CD4-positive, alpha-beta memory T cell (primary cell): ENCODE data around the gene RGS9. TPM values are rescaled to one million over a fixed set of nuclear protein-coding genes. Genes with fewer than 3 reads are reported as not detected.
"Not testable (repeated sequence)": the region's sequence is repeated elsewhere in the genome, so short reads cannot be mapped to it uniquely, and the experiment has no call there.

Experiments used
- CTCF ChIA-PET: fragments of 350-600 bp; sonication (Branson Sonifier 250); formaldehyde crosslinking; loops from one replicate; lab custom pipeline; 2021; ENCODE audit warnings: inconsistent platforms; ENCODE audit not compliant: partially characterized antibody; lab: Charles Lee
- POLR2A ChIA-PET: fragments of 350-600 bp; sonication (Branson Sonifier 250); formaldehyde crosslinking; loops from one replicate; lab custom pipeline; 2021; ENCODE audit not compliant: partially characterized antibody; lab: Charles Lee
- DNase-seq, 5 donors: peaks; one replicate each; pipeline versions ENCODE4 v3.0.0 to v3.0.0-alpha.2; 2020 to 2022; ENCODE audit warnings: mixed read lengths in 1 of 5
- H3K27ac ChIP-seq: one replicate; pipeline ENCODE4 v1.7.0; 2013; ENCODE audit warnings: low read depth, low read length
- H3K27me3 ChIP-seq: 2 replicates; pipeline ENCODE4 v1.7.0; 2013; ENCODE audit warnings: mild to moderate bottlenecking, low read length, moderate library complexity; ENCODE audit not compliant: insufficient read depth
- H3K36me3 ChIP-seq: 2 replicates; pipeline ENCODE4 v1.7.0; 2013; ENCODE audit warnings: mild to moderate bottlenecking, low read length, moderate library complexity; ENCODE audit not compliant: insufficient read depth
- H3K4me1 ChIP-seq: 2 replicates; pipeline ENCODE4 v1.7.0; 2013; ENCODE audit warnings: mild to moderate bottlenecking, low read length, moderate library complexity; ENCODE audit not compliant: insufficient read depth
- H3K4me3 ChIP-seq, 2 donors: one replicate each; pipeline ENCODE4 v1.7.0; 2013; ENCODE audit warnings: low read length in 2 of 2, mild to moderate bottlenecking in 1 of 2
- H3K9me3 ChIP-seq, 2 donors: one replicate each; pipeline ENCODE4 v1.7.0; 2013; ENCODE audit warnings: low read length in 2 of 2, control low read depth in 1 of 2; ENCODE audit not compliant: control insufficient read depth in 1 of 2
- H3K27ac Mint-ChIP-seq, 7 donors: one replicate each; pipeline ENCODE4 v1.8.0; 2020 to 2021; ENCODE audit warnings: mixed read lengths in 7 of 7, mild to moderate bottlenecking in 6 of 7, inconsistent platforms in 3 of 7, moderate library complexity in 3 of 7
- H3K27me3 Mint-ChIP-seq, 2 donors: one replicate each; pipeline ENCODE4 v1.8.0; 2020 to 2021; ENCODE audit warnings: mixed read lengths in 2 of 2
- H3K36me3 Mint-ChIP-seq, 2 donors: one replicate each; pipeline ENCODE4 v1.8.0; 2020 to 2021; ENCODE audit warnings: mixed read lengths in 2 of 2, inconsistent platforms in 1 of 2, mild to moderate bottlenecking in 1 of 2
- H3K4me1 Mint-ChIP-seq, 4 donors: one replicate each; pipeline ENCODE4 v1.8.0; 2020 to 2021; ENCODE audit warnings: mixed read lengths in 4 of 4, mild to moderate bottlenecking in 1 of 4
- H3K4me3 Mint-ChIP-seq, 8 donors: one replicate each; pipeline ENCODE4 v1.8.0; 2020 to 2021; ENCODE audit warnings: mixed read lengths in 8 of 8, mild to moderate bottlenecking in 7 of 8, moderate library complexity in 6 of 8, inconsistent platforms in 3 of 8
- H3K9me3 Mint-ChIP-seq, 8 donors: one replicate each; pipeline ENCODE4 v1.8.0; 2020 to 2021; ENCODE audit warnings: mixed read lengths in 8 of 8, mild to moderate bottlenecking in 5 of 8, inconsistent platforms in 3 of 8, moderate library complexity in 1 of 8
- intact Hi-C: fragments of 100-400 bp; cut with micrococcal nuclease; formaldehyde crosslinking; loops from one replicate; pipeline ENCODE4 v1.15.1; 2023
- polyA plus RNA-seq, 2 donors: library from polyadenylated mRNA; unstranded; fragments of 300-500 nt; fragmentation: Illumina TruSeq; gene quantifications; one replicate each; pipeline ENCODE4 v1.2.3, GENCODE V29; 2021
- total RNA-seq, 2 experiments: library from RNA; stranded (reverse); gene quantifications; one replicate each; pipeline ENCODE4 v1.2.3, GENCODE V29; 2021

Gene RGS9
- total and polyA plus RNA-seq, 4 experiments from 2014 or later, result 0.67 to 2.7 (median 1.2) TPM

DNA sequence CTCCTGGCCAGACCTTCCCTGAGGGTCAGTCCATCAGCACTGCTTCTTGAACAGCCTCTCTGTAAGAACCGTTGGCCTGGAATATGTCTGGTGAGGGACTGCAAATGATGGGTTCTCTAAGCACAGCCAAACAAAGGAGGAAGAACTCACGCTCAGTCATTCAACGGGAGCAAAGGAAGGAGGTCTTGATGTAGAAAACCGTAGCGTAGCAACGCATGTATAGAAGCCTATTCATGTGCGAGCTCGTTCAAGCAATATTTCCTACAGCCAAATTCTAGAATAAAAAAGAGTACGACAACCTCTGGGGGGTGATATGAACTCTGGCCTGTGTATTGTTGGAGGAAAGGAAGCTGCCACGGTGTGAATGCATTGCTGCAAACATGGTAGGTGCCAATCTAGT lies 64.2 kb downstream of the RGS9 start:
- Mint-ChIP-seq H3K9me3 (no peaks in the 10 kb centered on the region), H3K36me3 (no peaks in the 10 kb centered on the region), H3K4me1 (peaks cover 0 to 6% (median 4%) of the 10 kb centered on the region in 4 donors), H3K27ac (no peak overlapping the region), H3K27me3 (no peaks in the 10 kb centered on the region), H3K4me3 (no peak overlapping the region)
- H3K36me3 ChIP-seq, result no peaks in the 10 kb centered on the region
- no peak overlapping the region for H3K4me3 ChIP-seq
- H3K9me3 ChIP-seq, result no peaks in the 10 kb centered on the region
- CTCF ChIA-PET, result interaction anchor here (0.6 kb wide), 1 partner anchor 262 kb away, joined by 3 read pairs; no protein-coding TSS in a partner anchor
- no peak for DNase-seq
- peaks cover 6% of the 10 kb centered on the region for H3K4me1 ChIP-seq
- no peaks in the 10 kb centered on the region for H3K27me3 ChIP-seq
- H3K27ac ChIP-seq, result no peak overlapping the region
- intact Hi-C loops, result no loop called here
- POLR2A ChIA-PET, result interaction anchor here (1.1 kb wide), 1 partner anchor 18 kb away, joined by 4 read pairs; no protein-coding TSS in a partner anchor

- no peak overlapping the region for H3K27ac Mint-ChIP-seq
- Histone ChIP-seq H3K36me3 (no peaks in the 10 kb centered on the region), H3K27me3 (no peaks in the 10 kb centered on the region), H3K4me1 (peaks cover 6% of the 10 kb centered on the region), H3K27ac (no peak overlapping the region), H3K4me3 (no peak overlapping the region), H3K9me3 (no peaks in the 10 kb centered on the region)
- intact Hi-C loops, result no loop called here
- H3K9me3 Mint-ChIP-seq, result no peaks in the 10 kb centered on the region
- H3K36me3 Mint-ChIP-seq, result no peaks in the 10 kb centered on the region
- H3K4me1 Mint-ChIP-seq, result peaks cover 0 to 6% (median 4%) of the 10 kb centered on the region in 4 donors
- no peak for DNase-seq
- H3K4me3 Mint-ChIP-seq, result no peak overlapping the region
- POLR2A ChIA-PET, result no interaction called here
- H3K27me3 Mint-ChIP-seq, result no peaks in the 10 kb centered on the region
- CTCF ChIA-PET, result interaction anchor here (1.1 kb wide), 1 partner anchor 17 kb away, joined by 3 read pairs; no protein-coding TSS in a partner anchor
Observed at GRCh38 chr17:65202844-65203571, 65.8 kb downstream of the RGS9 start.

DNA sequence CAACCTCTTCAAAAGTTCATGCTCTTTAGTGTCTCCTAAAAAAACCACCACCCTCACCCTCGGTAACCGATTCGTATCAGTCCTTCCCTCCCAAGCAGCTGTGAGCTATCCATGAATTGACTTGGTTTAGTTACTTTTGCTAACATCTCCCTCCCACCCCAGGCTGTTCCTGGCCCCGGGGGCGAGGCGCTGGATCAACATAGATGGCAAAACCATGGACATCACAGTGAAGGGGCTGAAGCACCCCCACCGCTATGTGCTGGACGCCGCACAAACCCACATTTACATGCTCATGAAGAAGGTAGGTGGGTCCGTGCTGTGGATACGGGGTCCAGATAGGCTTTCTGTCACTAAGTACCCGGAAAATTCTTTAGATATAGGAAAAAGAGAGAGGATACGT lies 66.8 kb downstream of the RGS9 start:
- Mint-ChIP-seq H3K9me3 (no peaks in the 10 kb centered on the region), H3K4me1 (no peaks in the 10 kb centered on the region), H3K4me3 (no peak overlapping the region), H3K36me3 (no peaks in the 10 kb centered on the region), H3K27ac (peak overlapping the region in 1 of 7 donors; percentile 57), H3K27me3 (no peaks in the 10 kb centered on the region)
- no peaks in the 10 kb centered on the region for H3K4me1 ChIP-seq
- H3K36me3 ChIP-seq, result no peaks in the 10 kb centered on the region
- no peak overlapping the region for H3K27ac ChIP-seq
- no peaks in the 10 kb centered on the region for H3K9me3 ChIP-seq
- no peak overlapping the region for H3K4me3 ChIP-seq
- ChIA-PET CTCF (no interaction called here), POLR2A (interaction anchor here (0.9 kb wide), 1 partner anchor 81 kb away, joined by 3 read pairs; no protein-coding TSS in a partner anchor)
- no peak for DNase-seq
- intact Hi-C loops, result no loop called here
- no peaks in the 10 kb centered on the region for H3K27me3 ChIP-seq

- H3K36me3 Mint-ChIP-seq, result no peaks in the 10 kb centered on the region
- H3K9me3 Mint-ChIP-seq, result no peaks in the 10 kb centered on the region
- Histone ChIP-seq H3K4me3 (no peak overlapping the region), H3K4me1 (no peaks in the 10 kb centered on the region), H3K27me3 (no peaks in the 10 kb centered on the region), H3K9me3 (no peaks in the 10 kb centered on the region), H3K27ac (no peak overlapping the region), H3K36me3 (no peaks in the 10 kb centered on the region)
- H3K27ac Mint-ChIP-seq, result no peak overlapping the region
- no peak overlapping the region for H3K4me3 Mint-ChIP-seq
- intact Hi-C loops, result no loop called here
- H3K27me3 Mint-ChIP-seq, result no peaks in the 10 kb centered on the region
- no peak for DNase-seq
- H3K4me1 Mint-ChIP-seq, result no peaks in the 10 kb centered on the region
- CTCF ChIA-PET, result no interaction called here
- POLR2A ChIA-PET, result no interaction called here
Observed at GRCh38 chr17:65205655-65206054, 68.5 kb downstream of the RGS9 start.

GRCh38 chr17:65207448-65207847 lies 70.3 kb downstream of the RGS9 start:
- H3K36me3 Mint-ChIP-seq, H3K27me3 ChIP-seq, H3K4me1 ChIP-seq, H3K36me3 ChIP-seq, intact Hi-C loops, CTCF ChIA-PET, POLR2A ChIA-PET, H3K4me3 ChIP-seq, DNase-seq, H3K27ac ChIP-seq, H3K4me1 Mint-ChIP-seq, H3K27me3 Mint-ChIP-seq, H3K4me3 Mint-ChIP-seq, H3K9me3 ChIP-seq, H3K27ac Mint-ChIP-seq, H3K9me3 Mint-ChIP-seq: not testable (repeated sequence)

DNA sequence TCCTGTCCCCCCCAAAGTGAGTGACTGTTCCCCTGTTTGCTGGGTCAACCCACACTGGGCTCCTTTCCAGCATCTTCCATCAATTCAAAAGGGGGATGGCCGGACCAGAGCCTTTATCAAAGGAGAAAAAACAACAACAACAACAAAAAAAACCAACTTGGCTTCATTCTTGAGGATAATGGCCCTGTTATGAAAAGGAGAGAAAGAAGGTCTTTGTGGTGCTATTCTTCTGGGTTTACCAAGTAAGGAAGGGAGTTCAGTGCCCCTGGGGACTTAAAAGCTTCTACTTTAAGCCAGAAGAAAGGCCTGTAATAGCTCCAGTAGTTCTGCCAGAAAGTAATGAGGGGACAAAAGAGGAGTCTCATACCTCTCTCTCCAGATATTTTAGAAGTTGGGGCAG lies 71.5 kb downstream of the RGS9 start:
- ChIA-PET CTCF (interaction anchor here (0.7 kb wide), 1 partner anchor 10 kb away, joined by 3 read pairs; no protein-coding TSS in a partner anchor), POLR2A (no interaction called here)
- Mint-ChIP-seq H3K4me1 (no peaks in the 10 kb centered on the region), H3K27me3 (peaks cover 4 to 5% of the 10 kb centered on the region in 2 donors), H3K9me3 (peaks cover 0 to 2% (median 0%) of the 10 kb centered on the region in 8 donors), H3K27ac (peak overlapping the region in 1 of 7 donors; percentile 46), H3K4me3 (no peak overlapping the region), H3K36me3 (no peaks in the 10 kb centered on the region)
- H3K27ac ChIP-seq, result no peak overlapping the region
- intact Hi-C loops, result no loop called here
- no peaks in the 10 kb centered on the region for H3K9me3 ChIP-seq
- no peak overlapping the region for H3K4me3 ChIP-seq
- H3K36me3 ChIP-seq, result no peaks in the 10 kb centered on the region
- no peaks in the 10 kb centered on the region for H3K27me3 ChIP-seq
- DNase-seq, result no peak
- H3K4me1 ChIP-seq, result no peaks in the 10 kb centered on the region

DNA sequence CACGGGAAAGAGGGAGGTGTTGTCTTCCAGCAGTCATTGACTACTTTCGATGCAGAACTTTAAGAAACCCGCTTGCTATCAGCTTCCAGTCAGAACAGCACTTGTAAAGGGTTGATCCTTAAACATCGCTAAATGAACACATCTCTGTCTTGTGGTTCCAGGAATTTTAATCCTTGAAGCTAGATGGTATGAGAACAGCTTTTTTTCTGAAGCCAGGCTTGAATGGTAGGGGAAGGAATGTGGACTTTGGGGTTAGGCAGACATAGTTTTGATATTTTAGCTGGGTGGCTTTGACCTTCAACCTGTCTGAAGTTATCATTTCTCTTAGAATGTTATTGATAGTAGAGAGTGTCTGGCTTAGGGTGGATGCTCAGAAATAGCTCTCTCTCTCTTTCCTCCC lies 81.1 kb downstream of the RGS9 start:
- H3K4me1 ChIP-seq, result no peaks in the 10 kb centered on the region
- no peak overlapping the region for H3K4me3 ChIP-seq
- H3K4me3 Mint-ChIP-seq, result no peak overlapping the region
- peaks cover 7 to 9% of the 10 kb centered on the region in 2 donors for H3K27me3 Mint-ChIP-seq
- peaks cover 0 to 1% (median under 1%) of the 10 kb centered on the region in 4 donors for H3K4me1 Mint-ChIP-seq
- no peaks in the 10 kb centered on the region for H3K36me3 ChIP-seq
- H3K9me3 ChIP-seq, result no peaks in the 10 kb centered on the region
- no peaks in the 10 kb centered on the region for H3K9me3 Mint-ChIP-seq
- H3K36me3 Mint-ChIP-seq, result no peaks in the 10 kb centered on the region
- ChIA-PET POLR2A (no interaction called here), CTCF (interaction anchor here (0.9 to 1.2 kb wide), 3 partner anchors 9 to 117 kb away, joined by 3 read pairs; no protein-coding TSS in a partner anchor)
- intact Hi-C loops, result no loop called here
- DNase-seq, result no peak
- H3K27ac Mint-ChIP-seq, result no peak overlapping the region
- no peaks in the 10 kb centered on the region for H3K27me3 ChIP-seq
- no peak overlapping the region for H3K27ac ChIP-seq
